ENCODE measurements around the gene LMBR1.
"Not testable (repeated sequence)": the region's sequence is repeated elsewhere in the genome, so short reads cannot be mapped to it uniquely, and the experiment has no call there.

LMBR1 gene

GRCh38 chr7:156642306-156643045 is 250.5 kb downstream of the LMBR1 start:
- no peak overlapping the region for H3K27ac ChIP-seq
- no peaks in the 10 kb centered on the region for H3K36me3 ChIP-seq
- H3K9me3 ChIP-seq, result no peaks in the 10 kb centered on the region
- H3K27me3 ChIP-seq, result peaks cover 87% of the 10 kb centered on the region
- peaks cover 5 to 13% of the 10 kb centered on the region in 2 experiments for H3K4me1 ChIP-seq (ENCODE audit: control insufficient read depth in 1 of 2, insufficient read depth in 1 of 2, low read depth in 1 of 2, low read length in 1 of 2)
- no peak overlapping the region for H3K4me3 ChIP-seq (ENCODE audit: low read depth in 1 of 2, low read length in 1 of 2)
- TF ChIP-seq CTCF (IDR thresholded peaks at IDR 0.05), result no peak

GRCh38 chr7:156640949-156641485 is 252.0 kb downstream of the LMBR1 start:
- Histone ChIP-seq H3K4me1 (ENCODE audit: control insufficient read depth in 1 of 2, insufficient read depth in 1 of 2, low read depth in 1 of 2, low read length in 1 of 2) (peaks cover 5 to 13% of the 10 kb centered on the region in 2 experiments), H3K36me3 (no peaks in the 10 kb centered on the region), H3K4me3 (ENCODE audit: low read depth in 1 of 2, low read length in 1 of 2) (peak overlapping the region; percentile 77 to 82), H3K27ac (no peak overlapping the region), H3K27me3 (peaks cover 72% of the 10 kb centered on the region), H3K9me3 (no peaks in the 10 kb centered on the region)
- TF ChIP-seq CTCF (IDR thresholded peaks at IDR 0.05), result no peak

- TF ChIP-seq CTCF (IDR thresholded peaks at IDR 0.05), result no peak
- Histone ChIP-seq H3K4me1 (ENCODE audit: control insufficient read depth in 1 of 2, insufficient read depth in 1 of 2, low read depth in 1 of 2, low read length in 1 of 2) (peaks cover 5 to 13% of the 10 kb centered on the region in 2 experiments), H3K27ac (no peak within 1 kb of the TSS), H3K27me3 (peaks cover 66% of the 10 kb centered on the region), H3K9me3 (no peaks in the 10 kb centered on the region), H3K4me3 (ENCODE audit: low read depth in 1 of 2, low read length in 1 of 2) (peak within 1 kb of the TSS; percentile 77 to 82), H3K36me3 (no peaks in the 10 kb centered on the region)
Observed at GRCh38 chr7:156640257-156640948, 252.6 kb downstream of the LMBR1 start, which contains the start of gene RNF32. Gene RNF32 (plus strand): TSS chr7:156640774. CDS start chr7:156643878, 3,104 bp downstream.

GRCh38 chr7:156639426-156640256 is 253.3 kb downstream of the LMBR1 start:
- no peaks in the 10 kb centered on the region for H3K9me3 ChIP-seq
- peak overlapping the region; percentile 77 to 82 for H3K4me3 ChIP-seq (ENCODE audit: low read depth in 1 of 2, low read length in 1 of 2)
- H3K27ac ChIP-seq, result no peak overlapping the region
- peaks cover 5 to 13% of the 10 kb centered on the region in 2 experiments for H3K4me1 ChIP-seq (ENCODE audit: control insufficient read depth in 1 of 2, insufficient read depth in 1 of 2, low read depth in 1 of 2, low read length in 1 of 2)
- H3K27me3 ChIP-seq, result peaks cover 60% of the 10 kb centered on the region
- H3K36me3 ChIP-seq, result no peaks in the 10 kb centered on the region
- TF ChIP-seq CTCF (IDR thresholded peaks at IDR 0.05), result no peak

GRCh38 chr7:156638443-156639077 is 254.4 kb downstream of the LMBR1 start:
- peaks cover 58% of the 10 kb centered on the region for H3K27me3 ChIP-seq
- no peaks in the 10 kb centered on the region for H3K36me3 ChIP-seq
- no peak for TF ChIP-seq CTCF (IDR thresholded peaks at IDR 0.05)
- H3K4me1 ChIP-seq (ENCODE audit: control insufficient read depth in 1 of 2, insufficient read depth in 1 of 2, low read depth in 1 of 2, low read length in 1 of 2), result peaks cover 5 to 13% of the 10 kb centered on the region in 2 experiments
- no peak overlapping the region for H3K27ac ChIP-seq
- no peak overlapping the region for H3K4me3 ChIP-seq (ENCODE audit: low read depth in 1 of 2, low read length in 1 of 2)
- no peaks in the 10 kb centered on the region for H3K9me3 ChIP-seq

GRCh38 chr7:156637093-156637492 is 255.9 kb downstream of the LMBR1 start:
- Histone ChIP-seq H3K27me3 (peaks cover 44% of the 10 kb centered on the region), H3K4me1 (ENCODE audit: control insufficient read depth in 1 of 2, insufficient read depth in 1 of 2, low read depth in 1 of 2, low read length in 1 of 2) (peaks cover 5 to 13% of the 10 kb centered on the region in 2 experiments)
- H3K9me3 ChIP-seq; H3K36me3 ChIP-seq; H3K27ac ChIP-seq; H3K4me3 ChIP-seq (ENCODE audit: low read depth in 1 of 2, low read length in 1 of 2): not testable (repeated sequence)
